Activated T-helper 1 cell treated with anti-CD3 and anti-CD28 coated beads, Interleukin-2, amount 50 U/mL, for 16 hours (primary cell): Measurements from ENCODE around the gene TBX1.

Experiments
- DNase-seq, 2 donors: peaks; one replicate each; pipeline ENCODE4 v3.0.0-alpha.2; 2020; ENCODE audit warnings: low read depth in 1 of 2, low spot score in 1 of 2

TBX1 gene

DNA sequence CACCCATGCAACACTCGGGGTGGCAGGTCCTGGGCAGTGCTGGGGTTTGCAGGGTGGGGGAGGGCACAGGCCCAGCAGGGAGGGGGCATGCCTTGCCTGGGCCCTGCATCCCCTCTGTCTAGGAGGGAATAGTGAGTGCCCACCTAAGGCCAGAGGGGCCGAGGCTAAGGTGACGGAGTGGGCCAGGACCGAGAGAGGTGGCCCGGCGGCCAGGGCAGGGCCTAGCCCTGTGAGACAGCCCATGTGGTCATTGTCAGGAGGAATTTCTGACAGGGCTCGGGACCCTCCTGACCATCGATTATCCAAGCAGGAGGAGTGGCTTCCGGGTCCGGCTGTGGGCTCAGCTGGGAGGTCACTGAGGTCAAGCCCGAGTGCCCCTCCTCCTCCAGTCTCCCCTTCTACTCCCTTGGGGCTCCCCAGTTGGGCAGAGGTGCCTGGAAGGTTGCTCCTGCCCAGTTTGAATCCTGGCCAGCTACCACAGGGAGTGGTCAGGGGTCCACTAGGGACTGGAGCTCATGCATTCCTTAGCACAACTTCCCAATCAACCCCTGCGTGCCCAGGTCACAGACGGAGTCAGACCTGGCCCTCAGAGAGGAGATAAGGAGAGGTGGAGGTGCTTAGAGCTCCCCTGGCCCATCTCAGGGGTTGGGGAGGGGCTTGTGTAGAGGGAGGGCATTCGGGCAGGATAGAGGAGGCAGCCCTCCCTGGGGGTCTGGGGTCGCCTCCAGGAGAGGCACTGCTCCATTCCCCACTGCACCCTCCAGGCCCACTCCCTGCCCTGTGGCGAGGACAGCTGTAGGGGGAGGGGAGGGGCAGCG is 22.5 kb upstream of the TBX1 start:
- no peak for DNase-seq

DNA sequence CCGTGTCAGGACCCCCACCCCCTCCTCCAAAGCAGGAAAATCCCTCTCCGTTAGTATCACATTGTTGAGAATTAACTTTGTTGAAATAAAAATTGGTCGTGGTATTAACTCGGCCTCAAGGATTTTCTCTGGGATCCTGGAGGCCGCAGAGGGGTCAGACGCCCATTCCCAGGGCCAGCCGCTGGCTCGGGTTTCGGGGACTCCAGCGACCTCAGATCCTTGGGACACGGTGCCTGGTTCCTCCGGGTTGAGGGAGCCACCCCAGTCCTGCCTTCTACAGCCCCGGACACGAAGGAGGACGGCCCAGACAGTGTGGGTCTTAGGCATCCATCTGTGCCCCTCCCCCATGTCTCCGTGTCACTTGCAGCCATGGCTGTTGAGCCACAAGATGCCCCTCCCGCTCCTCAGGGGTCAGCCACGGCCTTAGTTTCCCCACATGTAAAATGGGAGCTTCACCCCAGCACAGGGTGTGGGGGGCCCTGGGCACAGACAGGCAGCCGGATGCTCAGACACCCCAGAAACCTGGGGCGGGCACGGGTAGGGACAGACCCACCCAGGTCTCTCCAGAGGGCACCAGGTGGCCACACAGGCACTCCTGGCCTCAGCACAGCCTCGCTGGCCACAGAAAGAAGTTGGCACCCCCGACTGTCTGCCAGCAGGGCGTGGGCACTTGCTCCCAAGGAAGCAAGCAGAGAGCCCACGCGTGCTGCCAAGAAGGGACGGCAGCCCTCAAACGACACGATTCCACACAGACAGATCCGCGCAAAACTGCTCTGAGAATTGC is 21.7 kb upstream of the TBX1 start:
- DNase-seq, result no peak

DNA sequence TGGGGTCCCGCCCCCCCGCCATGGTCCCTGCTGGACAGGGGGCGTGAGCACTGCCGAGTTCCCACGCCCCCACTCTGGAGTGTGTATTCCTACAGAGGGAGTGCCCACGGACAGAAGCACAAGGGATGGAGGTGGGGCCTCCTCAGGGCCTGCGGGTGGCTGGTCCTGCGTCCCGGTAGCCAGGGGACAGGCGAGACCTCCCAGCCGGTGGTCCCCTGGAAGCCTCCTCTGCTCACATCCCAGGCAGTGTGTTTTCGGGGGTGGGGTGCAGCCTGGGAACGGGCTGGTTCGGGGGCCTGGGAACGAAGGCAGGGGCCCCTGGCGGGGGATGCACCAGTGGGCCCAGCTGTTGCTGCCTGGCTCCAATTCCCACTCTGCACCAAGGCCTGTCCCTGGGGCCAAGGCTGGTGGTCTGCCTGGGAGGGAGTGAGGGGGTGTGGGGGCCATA is 21.1 kb upstream of the TBX1 start:
- no peak for DNase-seq

DNA sequence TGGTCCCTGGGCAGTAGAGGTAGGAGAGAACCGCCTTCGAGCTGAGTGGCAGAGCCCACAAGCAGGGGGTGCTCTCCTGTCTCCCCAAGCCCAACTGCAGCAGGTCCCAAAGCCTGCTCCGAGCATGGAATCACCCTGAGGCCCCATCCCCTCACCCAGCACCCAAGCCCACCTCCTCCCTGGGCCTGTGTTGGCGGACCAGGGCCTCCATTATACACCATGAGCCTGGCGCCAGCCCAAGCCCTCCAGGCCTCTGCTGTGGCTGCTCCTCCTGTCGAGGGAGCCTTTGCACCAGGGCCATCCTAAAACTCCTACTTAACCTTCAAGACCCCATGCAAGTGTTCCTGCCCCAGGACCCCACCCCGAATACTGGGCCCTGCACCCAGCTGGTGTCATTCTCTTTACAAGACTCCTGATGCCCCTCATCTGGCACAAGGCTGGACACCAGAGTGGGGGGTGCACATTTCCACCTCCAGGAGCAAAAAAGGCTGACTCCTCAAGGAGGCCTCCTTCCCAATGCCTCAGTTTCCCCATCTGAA is 20.6 kb upstream of the TBX1 start:
- no peak for DNase-seq

DNA sequence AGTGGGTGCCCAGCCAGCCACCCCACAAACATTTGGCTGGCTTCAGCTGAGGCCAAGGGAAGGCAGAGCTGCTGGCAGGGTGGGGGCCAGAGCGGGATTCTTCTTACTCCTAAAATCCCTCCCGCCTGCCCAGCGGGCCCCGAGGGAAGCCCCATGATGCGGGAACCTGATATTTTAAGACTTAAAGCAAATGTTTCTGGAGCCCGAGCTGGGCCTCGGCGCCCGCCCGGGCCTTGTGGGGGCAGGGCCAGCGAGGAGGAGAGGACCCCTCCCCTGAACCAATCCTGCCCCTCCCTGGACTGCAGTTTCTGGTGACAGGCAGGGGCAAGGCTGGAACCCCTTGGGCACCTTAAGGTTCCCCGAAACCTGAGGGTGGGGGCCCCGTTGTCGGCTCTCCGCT is 20.0 kb upstream of the TBX1 start:
- DNase-seq, result no peak

DNA sequence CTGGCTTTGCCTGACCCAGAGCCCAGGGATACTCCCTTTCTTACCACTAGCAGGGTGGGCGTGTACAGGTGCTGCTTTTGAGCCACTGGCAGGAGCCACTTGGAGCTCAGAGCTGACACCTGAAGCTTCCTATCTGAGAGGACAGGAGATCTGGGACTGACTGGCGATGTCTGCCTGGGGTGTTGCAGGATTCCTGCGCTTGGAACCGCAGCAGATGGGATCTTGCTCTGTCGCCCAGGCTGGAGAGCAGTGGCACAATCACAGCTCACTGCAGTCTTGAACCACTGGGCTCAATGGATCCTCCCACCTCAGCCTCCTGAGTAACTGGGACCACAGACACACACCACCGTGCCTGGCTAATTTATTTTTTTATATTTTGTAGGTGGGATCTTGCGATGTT is 19.5 kb upstream of the TBX1 start:
- DNase-seq, result no peak

DNA sequence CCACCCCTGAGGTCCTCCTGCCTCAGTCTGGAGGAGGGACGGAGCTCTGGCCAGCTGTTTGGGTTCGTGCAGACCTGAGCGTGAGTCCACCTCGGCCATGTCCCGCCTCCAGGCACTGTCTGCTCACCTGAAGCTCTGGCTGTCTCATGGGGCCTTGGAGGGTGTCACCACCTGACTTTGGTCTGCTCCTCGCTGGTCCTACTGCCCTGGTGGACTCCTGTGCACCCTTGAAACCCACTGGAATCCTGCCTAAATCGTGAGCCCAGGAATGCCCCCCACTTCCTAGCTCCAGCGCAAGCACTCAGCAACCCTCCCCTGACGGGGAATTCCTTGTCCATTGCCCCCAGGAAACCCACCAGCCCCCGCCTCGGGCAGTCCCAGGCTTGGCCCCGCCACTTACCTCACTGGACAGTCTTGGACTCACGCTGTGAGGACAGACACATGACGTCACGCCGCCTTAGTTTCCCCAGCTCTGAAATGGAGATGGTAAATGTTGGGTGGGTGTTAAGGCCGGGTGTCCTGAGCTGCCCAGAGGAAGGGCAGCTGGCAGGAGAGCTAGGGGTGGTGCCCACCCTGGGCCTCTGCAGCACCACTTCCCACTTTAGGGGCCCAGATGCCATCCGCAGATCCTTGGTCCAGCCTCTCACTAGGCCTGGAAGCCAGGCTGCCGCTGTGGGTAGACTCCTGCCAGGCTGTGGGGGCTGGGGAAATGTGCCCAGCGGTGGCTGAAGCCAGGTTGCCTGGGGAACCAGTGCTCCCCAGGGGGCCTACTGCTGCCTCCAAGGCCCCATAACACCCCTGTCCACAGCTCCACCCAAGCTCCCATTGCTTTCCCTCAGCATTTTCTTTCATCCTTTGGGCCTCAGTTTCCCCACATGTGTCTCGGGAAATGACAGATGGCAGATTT is 18.2 kb upstream of the TBX1 start:
- DNase-seq, result no peak

DNA sequence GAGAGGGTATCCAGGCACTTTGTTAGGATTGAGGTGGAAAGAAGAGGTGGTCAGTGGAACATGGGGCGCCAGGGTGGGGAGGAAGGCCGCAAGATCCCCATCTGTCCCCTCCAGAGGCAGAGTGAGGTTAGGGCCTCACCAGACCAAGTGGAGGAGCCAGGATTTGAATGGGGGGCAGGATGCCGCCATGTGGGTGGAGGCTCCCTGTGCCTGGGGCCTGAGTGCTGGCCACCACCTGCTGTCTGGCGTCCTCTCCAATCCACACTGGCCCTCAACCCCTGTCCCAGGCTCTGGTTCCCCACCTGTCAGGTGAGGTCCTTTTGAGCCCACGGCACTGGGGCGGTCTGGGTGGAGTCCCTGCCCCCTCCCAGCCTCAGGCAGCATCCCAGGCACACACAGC is 17.5 kb upstream of the TBX1 start:
- DNase-seq, result no peak

DNA sequence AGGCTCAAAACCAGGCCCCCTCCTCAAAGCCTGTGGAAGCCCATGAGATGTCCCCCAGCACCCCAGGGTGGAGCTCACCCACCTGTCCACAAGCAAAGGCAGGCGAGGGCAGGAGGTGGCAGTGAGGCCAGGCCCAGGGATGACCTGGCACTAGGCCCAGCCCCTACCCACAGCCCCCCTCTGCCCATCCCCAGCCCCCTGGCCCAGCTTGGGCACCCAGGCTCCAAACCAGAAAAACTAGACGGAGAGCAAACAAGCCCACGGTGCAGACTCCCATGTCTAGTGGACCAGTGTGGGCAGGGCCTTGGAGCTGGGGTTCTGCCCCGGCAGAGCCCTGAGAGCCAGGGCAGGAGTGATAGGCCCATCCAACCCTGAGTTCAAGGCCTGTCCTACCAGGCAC is 16.9 kb upstream of the TBX1 start:
- no peak for DNase-seq

DNA sequence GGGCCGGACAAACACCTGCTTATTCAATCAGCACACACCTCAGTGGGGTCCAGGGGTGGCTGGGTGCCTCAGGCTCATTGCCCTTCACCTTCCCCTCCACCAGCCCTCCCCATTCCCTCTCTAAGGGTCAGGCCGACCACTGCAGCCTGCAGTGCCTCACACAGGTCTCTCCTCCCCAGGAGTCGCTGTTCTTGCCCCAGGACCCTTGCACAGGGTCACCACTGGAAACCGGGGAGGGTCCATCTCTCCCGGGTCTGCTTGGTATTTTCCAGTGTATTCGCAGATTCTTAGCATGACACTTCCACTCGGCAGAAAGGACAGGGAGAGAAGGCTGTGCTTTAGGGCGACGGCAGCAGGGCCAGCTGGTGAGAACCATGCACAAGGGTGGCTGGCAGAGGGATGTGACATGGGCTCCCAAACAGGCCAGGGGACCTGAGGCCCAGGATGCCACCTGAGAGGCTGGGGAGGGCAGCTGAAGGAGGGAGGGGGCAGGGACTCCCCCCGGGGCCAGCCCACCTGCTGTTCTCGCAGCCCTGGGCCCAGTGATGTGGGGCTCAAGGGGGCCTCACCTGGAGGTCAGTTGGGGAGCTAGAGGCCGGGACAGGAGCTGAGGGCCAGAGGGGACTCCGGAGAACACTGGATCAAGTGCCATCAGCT is 16.1 kb upstream of the TBX1 start:
- no peak for DNase-seq

DNA sequence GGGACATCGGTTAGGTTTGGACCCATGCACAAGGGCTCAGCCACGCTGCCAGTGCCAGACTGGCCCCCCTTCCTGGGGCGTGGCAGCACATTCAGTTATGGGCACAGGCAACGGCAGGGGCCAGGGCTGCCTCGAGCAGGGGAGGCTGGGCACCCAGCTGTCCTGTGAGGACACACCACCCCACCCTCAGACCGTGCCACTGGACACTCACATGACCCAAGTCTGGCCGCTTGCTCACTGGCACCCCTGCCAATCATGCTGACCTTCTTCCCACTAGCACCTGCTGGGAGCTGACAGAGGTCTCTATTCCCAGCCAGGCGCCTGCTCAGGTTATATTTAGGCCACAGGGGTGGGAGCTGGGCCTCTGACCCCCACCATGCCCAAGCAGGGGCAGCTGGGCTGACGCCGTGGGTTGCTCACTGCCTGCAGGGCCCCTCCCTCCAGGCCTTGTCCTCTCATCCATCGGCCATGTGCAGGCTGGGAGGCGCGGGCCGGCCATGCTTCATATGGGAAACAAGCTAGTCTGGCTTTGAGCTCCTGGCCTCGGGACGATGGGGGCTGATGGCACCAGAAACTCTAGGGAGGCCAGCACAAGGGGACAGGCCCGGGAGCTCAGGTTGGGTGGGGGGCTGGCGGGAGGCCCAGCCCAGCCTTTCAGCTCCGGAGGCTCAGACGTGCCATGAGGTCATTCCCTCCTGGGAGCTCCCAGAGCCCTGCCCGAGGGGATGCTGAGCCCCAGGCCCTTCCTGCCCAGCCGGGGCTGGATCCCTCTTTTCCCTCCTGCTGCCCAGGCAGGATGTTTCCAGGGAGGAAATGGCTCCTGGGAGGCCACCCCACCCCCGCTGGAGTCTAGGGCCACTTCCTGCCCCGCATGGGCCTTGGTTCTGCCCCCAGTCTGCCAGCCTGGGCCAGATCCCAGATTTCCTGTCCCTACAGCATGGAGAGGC is 15.2 kb upstream of the TBX1 start:
- no peak for DNase-seq

DNA sequence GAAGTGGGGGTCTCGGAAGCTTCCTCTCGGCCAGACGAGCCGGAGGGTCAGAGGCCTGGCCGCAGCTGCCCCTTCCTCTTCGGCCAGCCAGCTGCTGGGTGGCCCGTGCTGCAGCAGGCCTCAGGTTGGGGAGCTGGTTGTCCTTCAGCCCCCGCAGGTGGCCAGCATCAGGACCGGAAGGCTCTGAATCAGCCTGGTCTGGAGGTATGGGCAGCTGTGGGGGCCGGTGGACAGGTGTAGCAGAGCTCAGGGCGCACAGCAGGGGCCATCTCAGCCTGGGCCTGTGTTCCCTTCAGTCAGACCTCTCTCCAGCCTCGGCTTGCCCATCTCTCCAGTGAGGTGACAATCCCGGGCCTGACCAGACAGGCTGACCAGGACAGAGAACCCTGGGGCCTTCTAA is 13.9 kb upstream of the TBX1 start:
- no peak for DNase-seq

DNA sequence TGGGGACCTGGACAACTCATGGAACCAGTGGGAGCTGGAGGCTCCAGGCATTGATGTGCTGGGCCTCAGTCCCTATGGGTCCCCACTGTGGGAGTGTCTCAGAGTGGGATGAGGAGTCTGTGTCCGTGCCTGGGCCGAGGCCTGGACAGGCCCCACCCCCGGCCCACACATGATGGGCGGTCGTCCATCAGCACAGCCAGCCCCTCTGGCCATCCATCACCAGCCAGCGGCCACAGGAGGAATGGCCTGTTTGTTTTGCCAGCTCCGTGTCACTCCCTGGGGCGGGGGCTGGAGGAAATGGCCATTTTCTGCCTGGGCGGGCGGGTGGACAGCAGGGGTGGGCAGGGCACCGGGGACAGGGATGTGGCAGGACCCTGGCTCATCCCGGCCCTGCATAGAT is 13.0 kb upstream of the TBX1 start:
- DNase-seq, result no peak

DNA sequence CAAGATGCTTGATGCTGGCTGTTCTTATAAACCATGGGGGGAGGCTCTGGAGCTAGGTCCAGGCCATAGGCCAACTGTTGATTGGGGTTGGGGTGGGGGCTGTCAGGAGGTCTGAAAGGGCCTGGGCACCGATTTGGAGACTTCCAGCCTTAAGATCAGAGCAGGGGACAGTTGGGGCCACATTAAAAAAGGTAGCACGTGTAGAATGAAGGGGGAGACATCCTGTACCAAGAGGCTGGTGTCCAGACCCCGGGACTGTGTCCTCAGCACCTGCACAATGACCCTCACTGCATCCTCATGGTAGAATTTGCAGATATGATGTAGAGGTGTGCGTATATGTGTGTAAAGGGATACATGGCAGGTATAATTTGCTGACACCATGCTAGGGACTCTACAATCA is 12.4 kb upstream of the TBX1 start:
- no peak for DNase-seq

DNA sequence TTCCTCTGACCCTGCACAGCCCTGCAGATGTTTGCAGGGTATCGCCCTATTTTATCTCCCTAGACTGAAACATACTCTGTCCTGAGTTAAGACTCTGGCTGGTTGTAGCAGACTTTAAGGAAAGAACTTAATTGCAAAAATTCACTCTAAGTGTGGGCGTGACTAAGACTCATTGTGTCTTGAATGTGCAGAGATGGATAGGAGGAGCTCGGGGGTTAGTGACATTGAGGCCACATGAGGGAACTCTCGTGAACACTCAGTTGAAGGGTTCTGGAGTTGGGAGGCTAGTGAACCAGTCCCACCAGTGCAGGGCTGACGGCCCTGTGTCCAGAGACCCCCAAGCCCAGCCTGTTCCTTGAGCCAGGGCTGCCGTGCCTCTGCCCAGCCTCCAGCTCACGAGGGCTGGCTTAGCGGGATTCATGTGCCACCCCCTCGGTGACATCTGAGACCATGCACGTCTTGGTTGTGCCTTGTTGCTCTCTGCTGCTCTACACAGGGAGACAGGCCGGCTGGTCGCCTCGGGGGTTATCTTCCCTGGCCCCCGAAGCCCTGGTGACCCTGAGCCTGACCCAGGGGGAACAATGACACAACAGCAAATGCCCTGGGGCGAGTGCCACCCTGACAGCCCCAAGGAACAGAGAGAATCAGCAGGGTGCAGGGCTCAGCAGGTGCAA is 11.4 kb upstream of the TBX1 start:
- no peak for DNase-seq

DNA sequence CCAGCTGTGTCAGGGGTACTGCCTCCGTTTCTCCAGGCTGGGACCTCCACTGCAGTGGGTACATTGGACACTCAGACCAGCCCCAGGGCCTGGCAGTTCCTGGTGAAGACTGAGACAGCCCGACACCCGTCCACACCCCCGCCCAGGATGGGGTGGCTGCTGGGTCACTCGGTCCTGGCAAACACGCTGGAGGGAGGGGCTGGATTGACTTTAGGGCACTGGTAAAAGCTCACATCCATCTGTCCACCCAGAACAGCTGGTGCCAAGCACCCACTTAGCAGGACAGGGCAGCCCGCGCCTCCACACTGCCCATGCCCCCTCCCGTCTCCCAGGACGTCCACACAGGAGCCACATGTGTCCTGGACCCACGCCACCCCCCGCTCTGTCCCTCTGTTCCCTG is 10.7 kb upstream of the TBX1 start:
- no peak for DNase-seq

DNA sequence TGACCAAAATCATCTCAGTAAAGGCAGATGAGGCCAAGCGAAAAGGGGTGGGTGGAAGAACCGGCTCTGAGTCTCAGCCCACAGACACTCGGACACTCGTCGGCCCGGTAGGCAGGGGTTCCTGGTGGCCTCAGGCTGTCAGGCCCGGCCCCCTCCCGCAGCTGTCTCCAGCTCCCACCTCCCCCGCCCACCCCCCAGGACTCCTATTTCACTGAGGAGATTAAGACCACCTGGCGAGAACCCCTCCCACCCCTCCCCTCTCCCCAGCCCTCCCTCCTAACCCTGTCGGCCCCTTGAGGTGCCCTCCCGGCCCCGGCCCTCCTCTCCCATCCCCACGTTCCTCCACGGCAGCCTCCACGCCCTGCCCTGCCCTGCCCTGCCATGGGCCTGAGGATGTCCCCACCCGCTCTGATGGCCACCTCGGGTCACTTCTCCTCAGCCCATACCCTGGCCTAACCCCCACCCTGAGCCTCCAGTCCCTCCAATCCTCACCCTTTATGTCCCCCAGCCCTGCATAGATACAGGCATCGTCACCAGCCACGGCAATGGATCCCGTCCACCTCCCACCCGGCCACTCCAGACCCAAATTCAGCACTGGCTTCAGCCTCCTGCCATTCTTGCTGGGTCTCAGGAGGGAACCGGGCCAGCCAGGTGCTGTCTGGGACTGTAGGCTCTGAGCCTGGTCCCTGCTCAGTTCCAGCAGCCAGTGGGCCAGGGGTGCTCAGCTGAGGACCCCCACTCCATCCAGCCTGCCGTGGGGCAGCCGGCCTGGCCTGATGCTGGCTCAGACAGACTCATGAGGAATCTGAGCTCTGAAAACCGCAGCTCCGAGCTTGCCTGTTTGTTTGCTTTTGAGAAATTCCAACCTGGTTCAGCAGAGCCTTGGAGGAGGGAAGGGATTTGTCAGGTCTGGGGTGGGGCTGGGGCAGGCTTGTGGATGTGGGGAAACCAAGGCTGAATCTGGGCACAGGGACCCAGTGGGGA is 9.8 kb upstream of the TBX1 start:
- no peak for DNase-seq
